BJ (cell line): Measurements from ENCODE around the gene CDK14. TPM values are rescaled to one million over a fixed set of nuclear protein-coding genes. Genes with fewer than 3 reads are reported as not detected.

Experiments used
- CTCF ChIA-PET: fragments of 350-600 bp; formaldehyde crosslinking; extraction: SDS; loops from one replicate; lab custom pipeline; 2021; ENCODE audit warnings: antibody characterized with exemption, inconsistent platforms; lab: Yijun Ruan, JAX
- POLR2A ChIA-PET: fragments of 300-600 bp; sonication (Branson Sonifier 250); formaldehyde crosslinking; extraction: SDS; loops from one replicate; lab custom pipeline; 2021; ENCODE audit warnings: antibody characterized with exemption; lab: Charles Lee
- DNase-seq: peaks from one replicate; pipeline ENCODE4 v3.0.0-alpha.2; 2011; ENCODE audit warnings: low read depth
- H3K27me3 ChIP-seq: 2 replicates; pipeline ENCODE4 v1.6.0; 2011; ENCODE audit warnings: low read length; ENCODE audit not compliant: control insufficient read depth, insufficient read depth
- H3K36me3 ChIP-seq: 2 replicates; pipeline ENCODE4 v1.5.1; 2011; ENCODE audit warnings: low read length; ENCODE audit not compliant: control insufficient read depth, insufficient read depth
- H3K4me3 ChIP-seq: 2 replicates; pipeline ENCODE4 v1.5.1; 2011; ENCODE audit warnings: low read depth, mild to moderate bottlenecking, control low read depth, low read length
- CTCF ChIP-seq: IDR thresholded peaks from 2 replicates; pipeline ENCODE4 v1.5.1; 2011; ENCODE audit warnings: low read depth, mild to moderate bottlenecking, control low read depth, inconsistent platforms, low read length, moderate library complexity; ENCODE audit not compliant: insufficient read depth
- polyA plus RNA-seq: library from polyadenylated mRNA; depleted of rRNA; stranded (reverse); fragments of >200 nt; gene quantifications from 2 replicates; pipeline ENCODE4 v1.2.3, GENCODE V29; 2011

The CDK14 gene
- polyA plus RNA-seq, 1 experiment: 6.7 TPM

GRCh38 chr7:90857603-90858002 lies 261.5 kb downstream of the CDK14 start:
- Histone ChIP-seq H3K4me3 (no peak overlapping the region), H3K27me3 (no peaks in the 10 kb centered on the region), H3K36me3 (no peaks in the 10 kb centered on the region)
- CTCF ChIA-PET: no interaction called here
- POLR2A ChIA-PET: no interaction called here
- no peak for DNase-seq
- TF ChIP-seq CTCF: no peak

- CTCF ChIA-PET: interaction anchor here (1.1 kb wide), 1 partner anchor 12 kb away, joined by 5 read pairs; no protein-coding TSS in a partner anchor
- Histone ChIP-seq H3K27me3 (no peaks in the 10 kb centered on the region), H3K4me3 (no peak overlapping the region), H3K36me3 (no peaks in the 10 kb centered on the region)
- POLR2A ChIA-PET: no interaction called here
- no peak for TF ChIP-seq CTCF
- no peak for DNase-seq
Observed at GRCh38 chr7:90858546-90858945, 262.4 kb downstream of the CDK14 start.

GRCh38 chr7:90859521-90859920 lies 263.4 kb downstream of the CDK14 start:
- no peaks in the 10 kb centered on the region for H3K27me3 ChIP-seq
- H3K36me3 ChIP-seq: no peaks in the 10 kb centered on the region
- no peak overlapping the region for H3K4me3 ChIP-seq
- ChIA-PET POLR2A (no interaction called here), CTCF (no interaction called here)
- no peak for DNase-seq
- TF ChIP-seq CTCF: no peak

- H3K36me3 ChIP-seq: no peaks in the 10 kb centered on the region
- no peak overlapping the region for H3K4me3 ChIP-seq
- POLR2A ChIA-PET: no interaction called here
- DNase-seq: no peak
- H3K27me3 ChIP-seq: no peaks in the 10 kb centered on the region
- CTCF ChIA-PET: no interaction called here
- no peak for TF ChIP-seq CTCF
Observed at GRCh38 chr7:90864088-90864487, 268.0 kb downstream of the CDK14 start.

- POLR2A ChIA-PET: no interaction called here
- Histone ChIP-seq H3K27me3 (no peaks in the 10 kb centered on the region), H3K36me3 (no peaks in the 10 kb centered on the region), H3K4me3 (no peak overlapping the region)
- DNase-seq: no peak
- no peak for TF ChIP-seq CTCF
- CTCF ChIA-PET: no interaction called here
Observed at GRCh38 chr7:90869335-90869734, 273.2 kb downstream of the CDK14 start.
